ENCODE measurements around the gene NGLY1. TPM values are rescaled to one million over a fixed set of nuclear protein-coding genes. Genes with fewer than 3 reads are reported as not detected.

The NGLY1 gene
- total RNA-seq, 1 experiment from 2014 or later: 29.4 TPM

- no peaks in the 10 kb centered on the region for H3K9me2 ChIP-seq (ENCODE audit: insufficient read depth)
- H3K4me3 ChIP-seq (replicated peaks in 1 of 2; ENCODE audit: low read depth in 1 of 2, low read length in 2 of 2): no peak overlapping the region
- H3K27ac ChIP-seq (ENCODE audit: low read depth, low read length): no peak overlapping the region
- H3K9ac ChIP-seq (ENCODE audit: low read length): no peak overlapping the region
- H2AFZ ChIP-seq (ENCODE audit: low read depth, low read length, poor library complexity, severe bottlenecking): no peak overlapping the region
- H3K4me1 ChIP-seq (ENCODE audit: control insufficient read depth in 1 of 2, insufficient read depth in 2 of 2, low read length in 2 of 2): peaks cover 0 to 12% of the 10 kb centered on the region in 2 experiments; a peak in 2 of 4 replicates
- ChIA-PET CTCF (no interaction called here), POLR2A (no interaction called here), RAD21 (ENCODE audit: low non-redundant PET in 1 of 2, low total read pairs in 2 of 2, uncharacterized antibody in 2 of 2, unreplicated experiment in 2 of 2) (no interaction called here)
- no peak overlapping the region for H3K4me2 ChIP-seq (ENCODE audit: low read length)
- BruUV-seq (replicated peaks): no TSS peak
- no peaks in the 10 kb centered on the region for H3K27me3 ChIP-seq (ENCODE audit: insufficient read depth, low read length)
- H3K9me3 ChIP-seq (ENCODE audit: control insufficient read depth in 1 of 2, insufficient read depth in 1 of 2, low read depth in 1 of 2, low read length in 2 of 2): no peaks in the 10 kb centered on the region
- H3K79me2 ChIP-seq (ENCODE audit: insufficient read depth, low read length): no peaks in the 10 kb centered on the region; the same call in 1 of the 2 replicates
- intact Hi-C loops (cut with micrococcal nuclease): no loop called here
- no peak for ATAC-seq
- TF ChIP-seq RAD21 (IDR thresholded peaks at IDR 0.05; ENCODE audit: low read depth) (no peak), CEBPB (IDR thresholded peaks at IDR 0.05; ENCODE audit: low read depth) (no peak), EZH2 (IDR thresholded peaks at IDR 0.05) (no peak), EZH2phosphoT487 (IDR thresholded peaks at IDR 0.05; ENCODE audit: borderline replicate concordance) (no peak), YY1 (IDR thresholded peaks at IDR 0.05; ENCODE audit: extremely low read depth, insufficient replicate concordance, low read depth, low read length) (no peak), ELF1 (IDR thresholded peaks at IDR 0.05; ENCODE audit: borderline replicate concordance, low read depth) (no peak)
- no peak for DNase-seq (ENCODE audit: low read depth, low spot score)
- H3K36me3 ChIP-seq (ENCODE audit: control insufficient read depth in 1 of 2, insufficient read depth in 2 of 2, low read length in 2 of 2): peaks cover 11 to 20% of the 10 kb centered on the region in 2 experiments; a peak in 3 of 4 replicates
- no peaks in the 10 kb centered on the region for H4K20me1 ChIP-seq (ENCODE audit: insufficient read depth)
Observed at GRCh38 chr3:25749031-25749581, 34.1 kb downstream of the NGLY1 start.

GRCh38 chr3:25748189-25748588 lies 35.1 kb downstream of the NGLY1 start:
- no peak for ATAC-seq
- RAD21 ChIA-PET (ENCODE audit: low non-redundant PET in 1 of 2, low total read pairs in 2 of 2, uncharacterized antibody in 2 of 2, unreplicated experiment in 2 of 2): no interaction called here
- intact Hi-C loops (cut with micrococcal nuclease): no loop called here

More at GRCh38 chr3:25748189-25748588, 35.1 kb downstream of the NGLY1 start:
- peaks cover 11 to 23% of the 10 kb centered on the region in 2 experiments; a peak in 3 of 4 replicates for H3K36me3 ChIP-seq (ENCODE audit: control insufficient read depth in 1 of 2, insufficient read depth in 2 of 2, low read length in 2 of 2)
- no peak overlapping the region for H3K27ac ChIP-seq (ENCODE audit: low read depth, low read length)
- no peaks in the 10 kb centered on the region for H3K9me3 ChIP-seq (ENCODE audit: control insufficient read depth in 1 of 2, insufficient read depth in 1 of 2, low read depth in 1 of 2, low read length in 2 of 2)
- H3K9me2 ChIP-seq (ENCODE audit: insufficient read depth): no peaks in the 10 kb centered on the region
- POLR2A ChIA-PET: no interaction called here
- no peaks in the 10 kb centered on the region for H4K20me1 ChIP-seq (ENCODE audit: insufficient read depth)
- TF ChIP-seq JUND (IDR thresholded peaks at IDR 0.05): no peak
- TF ChIP-seq ZBTB33 (IDR thresholded peaks at IDR 0.05; ENCODE audit: extremely low read depth, insufficient replicate concordance, low read length): no peak
- TF ChIP-seq CEBPB (IDR thresholded peaks at IDR 0.05; ENCODE audit: low read depth): no peak
- no peak for TF ChIP-seq FOSL1 (IDR thresholded peaks at IDR 0.05; ENCODE audit: low read depth)
- TF ChIP-seq SRF (IDR thresholded peaks at IDR 0.05; ENCODE audit: low read depth): no peak
- TF ChIP-seq EZH2 (IDR thresholded peaks at IDR 0.05): no peak
- no peak for TF ChIP-seq ZFX (IDR thresholded peaks at IDR 0.05)
- TF ChIP-seq REST (IDR thresholded peaks at IDR 0.05; ENCODE audit: low read depth): no peak
- TF ChIP-seq TCF7L2 (IDR thresholded peaks at IDR 0.05; ENCODE audit: borderline replicate concordance, extremely low read depth, insufficient read depth, insufficient read length): no peak
- TF ChIP-seq EGR1 (IDR thresholded peaks at IDR 0.05; ENCODE audit: low read depth): no peak
- no peaks in the 10 kb centered on the region for H3K27me3 ChIP-seq (ENCODE audit: insufficient read depth, low read length)
- H3K4me3 ChIP-seq (replicated peaks in 1 of 2; ENCODE audit: low read depth in 1 of 2, low read length in 2 of 2): no peak overlapping the region
- H3K79me2 ChIP-seq (ENCODE audit: insufficient read depth, low read length): no peaks in the 10 kb centered on the region; the same call in 1 of the 2 replicates
- H3K4me2 ChIP-seq (ENCODE audit: low read length): no peak overlapping the region
- no peak for DNase-seq (ENCODE audit: low read depth, low spot score)
- no peak overlapping the region for H2AFZ ChIP-seq (ENCODE audit: low read depth, low read length, poor library complexity, severe bottlenecking)
- BruUV-seq (replicated peaks): no TSS peak
- H3K9ac ChIP-seq (ENCODE audit: low read length): no peak overlapping the region
- CTCF ChIA-PET: no interaction called here
- H3K4me1 ChIP-seq (ENCODE audit: control insufficient read depth in 1 of 2, insufficient read depth in 2 of 2, low read length in 2 of 2): peaks cover 0 to 12% of the 10 kb centered on the region in 2 experiments; a peak in 2 of 4 replicates
